Left ventricle myocardium superior (tissue), 1 donor: ENCODE results near the gene TMEM185A. TPM values are rescaled to one million over a fixed set of nuclear protein-coding genes. Genes with fewer than 3 reads are reported as not detected.
"Not testable (repeated sequence)": the region's sequence is repeated elsewhere in the genome, so short reads cannot be mapped to it uniquely, and the experiment has no call there.

ENCODE experiments used
- ATAC-seq: fragments of 200-7000 bp; cut with Tn5 transposase; one replicate; pipeline ENCODE4 v1.9.1; 2020; ENCODE audit warnings: mild to moderate bottlenecking, moderate library complexity
- DNase-seq: peaks from one replicate; pipeline ENCODE4 v3.0.0-alpha.2; 2020
- intact Hi-C: fragments of 100-400 bp; cut with micrococcal nuclease; formaldehyde crosslinking; loops from one replicate; pipeline ENCODE4 v1.11.0; 2022
- long read RNA-seq: library from polyadenylated mRNA; unstranded; transcript quantifications from one replicate; pipeline ENCODE4 v2.0.0, GENCODE V29; 2021
- total RNA-seq: library from RNA; stranded (reverse); fragmentation: NEBNext Ultra II Directional; extraction: Animal tissue kit (Norgen Biotek cat#: 25700); gene quantifications from one replicate; pipeline ENCODE4 v1.2.1, GENCODE V29; 2021
- donor health status: DM: no; HTN: yes; CAD: no; lungs with severe emphysema.

Gene TMEM185A
- total RNA-seq, result 35.2 TPM
- long read RNA-seq, transcript TMEM185A-207 (7 exons, 2,840 nt), result major isoform, 18 of 39 reads
- long read RNA-seq, partial matches to known transcripts, result 1 of 39 reads
- long read RNA-seq, other reads (novel, unspliced or antisense), result 14 of 39 reads

GRCh38 chrX:149631234-149632165 is at the start of gene TMEM185A:
TMEM185A (minus strand) TSS chrX:149631792; CDS start chrX:149631580, 212 bp downstream.
- ATAC-seq (peak; percentile 89), DNase-seq (peak; percentile 84)
- intact Hi-C loops, result no loop called here

GRCh38 chrX:149681182-149681581 is 49.6 kb upstream of the TMEM185A start:
- intact Hi-C loops, result no loop called here
- no peak for ATAC-seq
- DNase-seq, result no peak

- DNase-seq, intact Hi-C loops, ATAC-seq: not testable (repeated sequence)
Measured at GRCh38 chrX:149679164-149679678, 47.6 kb upstream of the TMEM185A start.

GRCh38 chrX:149675554-149675953 is 44.0 kb upstream of the TMEM185A start:
- intact Hi-C loops, DNase-seq, ATAC-seq: not testable (repeated sequence)

- DNase-seq, intact Hi-C loops, ATAC-seq: not testable (repeated sequence)
Measured at GRCh38 chrX:149675088-149675487, 43.5 kb upstream of the TMEM185A start.

GRCh38 chrX:149660613-149661012 is 29.0 kb upstream of the TMEM185A start:
- peak; percentile 27 for ATAC-seq
- DNase-seq, intact Hi-C loops: not testable (repeated sequence)

- intact Hi-C loops, DNase-seq: not testable (repeated sequence)
- ATAC-seq, result peak; percentile 64
Measured at GRCh38 chrX:149656260-149656884, 24.8 kb upstream of the TMEM185A start.

GRCh38 chrX:149652232-149652981 is 20.8 kb upstream of the TMEM185A start:
- no peak for ATAC-seq
- DNase-seq, result no peak
- intact Hi-C loops, result no loop called here

- intact Hi-C loops, result no loop called here
- ATAC-seq (no peak), DNase-seq (no peak)
Measured at GRCh38 chrX:149650162-149650561, 18.6 kb upstream of the TMEM185A start.

- intact Hi-C loops, result no loop called here
- ATAC-seq (no peak), DNase-seq (no peak)
Measured at GRCh38 chrX:149648932-149649331, 17.3 kb upstream of the TMEM185A start.

- ATAC-seq (no peak), DNase-seq (no peak)
- intact Hi-C loops, result no loop called here
Measured at GRCh38 chrX:149647505-149647904, 15.9 kb upstream of the TMEM185A start.

- DNase-seq (no peak), ATAC-seq (no peak)
- intact Hi-C loops, result no loop called here
Measured at GRCh38 chrX:149643496-149643895, 11.9 kb upstream of the TMEM185A start.

- ATAC-seq (no peak), DNase-seq (no peak)
- intact Hi-C loops, result no loop called here
Measured at GRCh38 chrX:149641835-149642234, 10.2 kb upstream of the TMEM185A start.

GRCh38 chrX:149641432-149641831 is 9.8 kb upstream of the TMEM185A start:
- no peak for DNase-seq
- intact Hi-C loops, result no loop called here
- no peak for ATAC-seq

- ATAC-seq, result no peak
- no peak for DNase-seq
- intact Hi-C loops, result no loop called here
Measured at GRCh38 chrX:149639568-149639967, 8.0 kb upstream of the TMEM185A start.

- ATAC-seq (no peak), DNase-seq (no peak)
- intact Hi-C loops, result no loop called here
Measured at GRCh38 chrX:149638860-149639259, 7.3 kb upstream of the TMEM185A start.

GRCh38 chrX:149633511-149633910 is 1.9 kb upstream of the TMEM185A start:
- no peak for ATAC-seq

GRCh38 chrX:149630681-149631233 is 835 bp downstream of the TMEM185A start:
- peak; percentile 91 for ATAC-seq
- intact Hi-C loops, result no loop called here
- DNase-seq, result no peak

More at GRCh38 chrX:149633511-149633910, 1.9 kb upstream of the TMEM185A start:
- intact Hi-C loops, result no loop called here
- DNase-seq, result no peak
